Hypothalamus (tissue), 51 donors: Measurements from ENCODE around the gene ZBTB38.

ENCODE experiments used
- DNase-seq, 51 donors: peaks; one replicate each; lab custom pipeline; 2025; lab: John Stamatoyannopoulos, UW

ZBTB38 gene

DNA sequence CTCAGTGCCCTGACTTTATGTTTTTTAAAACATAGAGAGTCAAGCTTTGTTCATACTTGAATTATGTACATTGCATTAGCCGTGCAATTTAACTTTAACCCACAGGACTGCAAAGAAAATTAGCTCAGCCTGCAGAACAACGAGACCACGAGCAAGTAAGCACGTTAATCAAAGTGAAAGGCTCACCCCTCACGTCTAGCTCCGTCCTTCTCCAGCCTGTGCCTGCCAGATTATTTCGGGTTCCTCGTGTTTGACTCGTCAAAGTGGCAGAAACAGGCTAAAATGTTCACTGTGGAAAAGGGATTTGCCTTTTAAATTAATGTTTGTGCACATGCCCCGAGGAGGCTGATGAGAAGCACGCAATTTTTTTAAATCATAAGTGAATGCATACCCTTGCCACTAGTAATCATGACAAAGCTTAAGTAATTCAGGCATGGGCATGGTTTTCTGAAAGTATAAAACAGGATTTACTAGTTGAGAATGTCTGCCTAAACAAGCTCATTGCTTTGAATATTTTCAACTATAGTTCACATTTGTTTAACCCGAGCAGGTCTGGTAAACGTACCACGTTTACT is 15.3 kb downstream of the ZBTB38 start:
- DNase-seq: peak in 2 of 51 donors; percentile 46

DNA sequence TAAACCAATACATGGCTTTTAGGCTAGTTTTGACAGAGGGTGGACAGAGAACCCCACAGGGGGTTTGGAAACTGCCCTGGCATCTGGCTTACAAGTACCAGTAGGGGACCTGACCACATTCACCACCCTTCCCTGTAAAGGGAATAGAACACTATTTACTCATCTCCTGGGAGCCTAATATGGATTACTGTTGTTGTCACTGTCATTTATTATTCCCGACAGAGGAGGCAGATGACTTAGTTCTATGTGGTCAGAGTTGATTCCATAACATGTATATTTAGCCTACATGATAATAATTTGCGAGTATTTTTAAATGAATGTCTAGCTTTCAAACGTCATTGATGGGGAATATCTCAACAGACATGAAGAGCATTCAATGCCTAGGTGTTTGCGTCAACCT is 15.9 kb downstream of the ZBTB38 start:
- peak in 1 of 51 donors; percentile 57 for DNase-seq

- peak in 1 of 51 donors; percentile 57 for DNase-seq
Measured at GRCh38 chr3:141384575-141384974, 16.3 kb downstream of the ZBTB38 start.

DNA sequence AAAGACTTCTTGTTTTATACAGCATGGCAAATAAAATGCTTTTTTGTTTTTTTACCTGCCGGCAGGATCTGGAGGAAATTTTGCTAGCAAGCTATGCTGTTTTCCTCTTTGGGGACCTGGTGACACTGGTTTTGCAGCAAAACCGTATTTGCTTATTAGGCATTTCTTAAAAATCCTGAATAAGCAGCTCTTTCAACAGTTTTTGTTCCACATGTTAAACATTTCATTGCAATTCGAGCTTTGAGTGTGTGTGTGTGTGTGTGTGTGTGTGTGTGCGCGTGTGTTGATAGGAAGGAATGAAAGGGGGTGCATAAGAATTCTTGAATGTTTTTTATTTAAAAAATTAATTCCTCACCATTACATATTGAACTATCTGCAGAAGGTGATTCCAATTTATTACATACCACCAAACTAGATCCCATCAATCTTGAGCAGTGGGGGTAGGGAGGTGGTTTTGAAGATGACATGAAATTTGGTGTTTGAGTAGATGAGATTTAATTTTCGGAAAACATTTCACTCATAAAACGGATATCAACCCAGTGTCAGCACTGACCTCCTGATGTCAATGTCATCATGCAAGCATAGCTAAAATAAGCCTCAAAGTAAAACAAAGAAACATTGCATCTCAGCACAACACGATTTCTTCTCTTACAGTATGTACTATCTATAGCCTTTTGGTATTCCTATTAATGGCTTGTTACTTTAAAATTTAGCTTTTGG is 17.3 kb downstream of the ZBTB38 start:
- peak in 2 of 51 donors; percentile 34 to 72 for DNase-seq

DNA sequence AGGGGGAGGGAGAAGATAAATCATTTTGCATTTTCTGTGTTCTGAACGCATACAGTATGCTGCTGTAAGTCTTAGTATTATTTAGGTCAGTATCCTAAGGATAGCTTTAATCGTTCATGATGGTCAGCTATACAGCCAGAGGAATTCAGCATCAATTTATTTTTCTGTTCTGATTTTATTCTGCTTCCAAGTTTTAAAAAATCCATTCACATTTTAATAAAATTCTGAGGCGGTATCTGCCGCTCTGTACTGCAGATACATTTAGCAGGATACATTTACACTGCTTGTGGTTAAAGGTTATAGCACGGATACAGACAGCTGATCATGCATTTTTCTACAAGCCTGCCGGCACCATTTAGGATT is 17.8 kb downstream of the ZBTB38 start:
- peak in 2 of 51 donors; percentile 17 to 72 for DNase-seq

- DNase-seq: peak in 20 of 51 donors; percentile 11 to 85 (median 33)
Measured at GRCh38 chr3:141386611-141387111, 18.4 kb downstream of the ZBTB38 start.

GRCh38 chr3:141387516-141387915 is 19.2 kb downstream of the ZBTB38 start:
- DNase-seq: peak in 1 of 51 donors; percentile 47

GRCh38 chr3:141388395-141388794 is 20.1 kb downstream of the ZBTB38 start:
- no peak for DNase-seq

DNA sequence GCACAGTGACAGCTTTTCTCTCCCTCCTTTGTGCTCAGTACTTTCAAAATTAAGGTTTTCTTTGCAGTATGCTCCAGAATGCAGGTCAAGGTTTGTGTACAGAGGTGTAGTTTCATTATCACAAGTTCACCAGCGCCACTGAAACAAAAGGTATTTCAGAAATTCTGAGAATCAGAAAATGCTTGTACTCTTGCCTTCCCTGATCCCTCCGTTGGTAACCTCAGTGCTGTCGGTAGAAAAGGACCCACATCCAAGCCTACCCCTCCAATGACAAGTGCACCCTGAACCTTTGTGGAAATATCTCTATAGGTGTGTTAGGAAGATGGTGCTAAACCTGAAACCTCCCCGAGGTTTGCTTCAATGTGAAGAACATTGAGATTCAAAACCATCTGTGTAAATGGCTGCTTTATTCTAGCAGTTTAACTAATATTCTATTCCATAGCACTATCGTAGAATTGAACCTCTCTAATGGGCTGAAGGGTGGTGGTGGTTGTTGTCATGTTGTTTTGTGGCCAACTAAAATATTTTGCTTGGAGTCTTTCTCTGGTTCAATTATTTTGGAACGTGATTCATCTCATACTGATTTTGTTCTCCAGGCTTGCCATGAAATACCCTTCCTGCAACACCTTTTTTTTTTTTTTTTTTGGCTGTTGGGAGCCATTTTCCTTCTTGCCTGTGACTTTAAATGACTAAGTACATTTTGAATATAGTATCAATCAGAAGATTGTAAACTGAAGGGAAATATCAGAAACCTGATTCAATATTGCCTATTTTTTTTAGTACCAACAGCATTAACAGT is 20.7 kb downstream of the ZBTB38 start:
- DNase-seq: peak in 1 of 51 donors; percentile 38

GRCh38 chr3:141389703-141390102 is 21.4 kb downstream of the ZBTB38 start:
- DNase-seq: no peak

- DNase-seq: no peak
Measured at GRCh38 chr3:141390747-141391146, 22.4 kb downstream of the ZBTB38 start.

- no peak for DNase-seq
Measured at GRCh38 chr3:141391298-141391990, 23.1 kb downstream of the ZBTB38 start.

DNA sequence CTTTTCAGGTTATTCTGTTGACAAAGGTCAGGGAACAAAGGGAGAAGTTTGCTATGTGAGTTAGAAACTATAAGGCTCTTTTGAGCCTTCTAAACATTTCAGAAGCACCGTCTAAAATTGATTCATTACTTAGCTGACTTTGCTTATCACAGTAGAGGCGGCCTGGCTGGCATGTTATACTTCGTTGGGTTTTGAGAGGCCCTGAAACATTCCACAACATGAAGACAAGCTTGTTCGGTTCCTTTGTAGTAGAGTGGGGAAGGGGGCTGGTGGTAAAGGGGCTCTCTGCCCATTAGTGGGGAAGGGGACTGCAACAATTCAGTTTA is 23.6 kb downstream of the ZBTB38 start:
- no peak for DNase-seq

DNA sequence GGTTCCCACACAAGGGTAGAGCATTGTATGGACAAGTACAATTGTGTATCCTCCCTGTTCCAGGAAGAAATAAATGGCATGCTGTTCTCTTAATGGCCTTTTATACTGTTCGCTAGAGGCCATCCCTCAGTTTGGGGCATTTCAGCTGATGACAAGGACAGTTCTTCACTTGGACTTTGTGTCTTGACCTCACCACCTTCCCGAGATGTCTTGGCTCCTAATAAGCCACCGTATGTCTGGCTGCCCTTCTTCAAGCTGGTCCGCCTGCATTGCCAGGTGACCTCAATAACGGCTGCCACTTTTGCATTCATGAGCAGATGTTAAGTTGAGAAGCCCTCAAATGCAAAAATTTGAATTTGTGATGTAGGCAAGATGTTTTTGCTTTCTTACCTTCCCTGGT is 24.1 kb downstream of the ZBTB38 start:
- DNase-seq: no peak

- peak in 12 of 51 donors; percentile 4 to 50 (median 18) for DNase-seq
Measured at GRCh38 chr3:141392897-141393734, 24.8 kb downstream of the ZBTB38 start.

- DNase-seq: no peak
Measured at GRCh38 chr3:141393735-141394076, 25.4 kb downstream of the ZBTB38 start.

DNA sequence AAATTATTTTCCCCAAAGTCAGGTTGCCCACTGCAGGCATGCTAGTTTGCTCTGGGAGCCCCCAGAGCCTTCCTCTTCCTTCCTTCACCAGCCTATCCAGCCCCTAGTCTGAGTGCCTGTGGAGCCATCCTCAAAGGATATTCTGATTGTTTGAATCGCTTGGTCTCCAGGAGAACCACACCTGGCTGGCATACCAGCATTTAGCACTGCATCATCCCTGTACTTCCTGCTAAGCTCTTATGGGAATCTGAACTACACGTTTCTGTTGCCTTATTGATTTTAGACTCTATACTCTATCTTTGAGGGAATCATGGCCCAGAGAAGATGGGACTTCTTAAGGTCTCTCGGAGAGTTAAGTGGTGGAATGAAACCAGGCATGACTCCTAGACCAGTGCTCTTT is 26.3 kb downstream of the ZBTB38 start:
- no peak for DNase-seq

DNA sequence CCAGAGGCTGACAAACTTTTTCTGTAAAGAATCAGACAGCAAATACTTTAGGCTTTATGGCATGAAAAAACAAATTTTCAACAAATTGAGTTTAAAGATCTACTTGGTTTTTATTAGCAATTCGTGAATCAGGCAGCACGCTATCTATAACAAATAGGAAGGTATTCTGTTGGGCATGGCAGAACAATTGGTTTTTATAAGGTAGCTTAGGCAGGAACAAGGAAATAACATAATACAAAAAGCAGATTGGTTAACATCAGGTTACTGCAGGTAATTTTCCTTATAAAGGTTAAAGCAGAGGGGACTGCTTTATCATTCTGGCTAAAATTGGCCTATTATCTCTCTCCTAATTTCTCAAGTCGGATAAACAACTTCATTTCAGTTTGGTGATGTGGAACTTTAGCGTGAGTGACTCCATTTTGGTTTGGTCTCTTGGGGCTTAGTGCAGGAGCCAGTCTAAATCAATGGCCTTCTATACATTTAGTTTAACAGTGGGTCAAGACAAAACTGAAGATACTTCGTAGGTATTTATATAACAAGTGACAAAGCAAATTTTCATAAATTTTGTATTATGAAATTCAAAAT is 26.8 kb downstream of the ZBTB38 start:
- no peak for DNase-seq

- no peak for DNase-seq
Measured at GRCh38 chr3:141397996-141398395, 29.7 kb downstream of the ZBTB38 start.

DNA sequence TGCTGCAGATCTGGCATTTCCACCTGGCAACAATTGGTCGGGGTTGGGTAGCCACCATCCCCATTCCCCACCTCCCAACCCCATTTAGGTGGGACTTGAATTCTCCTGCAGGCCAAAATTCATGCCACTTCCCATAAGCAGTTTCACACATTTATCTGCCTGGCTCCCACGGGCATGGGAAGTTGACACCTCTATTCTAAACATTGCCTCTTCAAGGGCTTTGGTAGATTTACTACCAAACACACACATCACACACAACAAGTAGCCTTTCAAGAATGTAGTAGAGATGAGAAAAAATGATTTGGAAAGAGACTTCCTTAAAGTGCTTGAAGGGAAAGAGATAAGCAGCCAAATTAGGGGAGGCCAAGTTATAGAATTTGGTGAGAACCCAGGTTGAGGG is 30.9 kb downstream of the ZBTB38 start:
- DNase-seq: no peak
